K562 (cell line): ENCODE data around the gene HTRA3. TPM values are rescaled to one million over a fixed set of nuclear protein-coding genes. Genes with fewer than 3 reads are reported as not detected.

ENCODE experiments used
- ADNP ChIP-seq: fragments of 200-800 bp; sonication (Bioruptor generic); IDR thresholded peaks from 2 replicates; pipeline ENCODE4 v1.6.1; 2016; ENCODE audit warnings: missing genetic modification characterization, missing compliant biosample characterization
- CBFA2T3 ChIP-seq: fragments of 450-650 bp; IDR thresholded peaks from 2 replicates; pipeline ENCODE4 v1.6.1; 2017
- CC2D1A ChIP-seq: fragments of 450-650 bp; IDR thresholded peaks from 2 replicates; pipeline ENCODE4 v1.6.1; 2017; ENCODE audit warnings: mild to moderate bottlenecking
- ETV6 ChIP-seq, 3 experiments: fragments of 150-350 bp in 1 of 3; sonication (generic) in 1 of 3; formaldehyde crosslinking in 1 of 3; IDR thresholded peaks; 2 replicates each; pipeline versions ENCODE4 v1.6.1 to v1.8.0; 2014 to 2022; ENCODE audit warnings: borderline replicate concordance in 2 of 3, low read depth in 2 of 3, antibody characterized with exemption in 1 of 3, low read length in 1 of 3, mild to moderate bottlenecking in 1 of 3, missing genetic modification reagents in 1 of 3
- FOXM1 ChIP-seq, 2 experiments: fragments of 450-650 bp in 1 of 2; sonication (generic) in 1 of 2; formaldehyde crosslinking in 1 of 2; IDR thresholded peaks; 2 replicates each; pipeline versions ENCODE4 v1.6.1 to v1.9.0; 2017 to 2022; ENCODE audit warnings: low read depth in 2 of 2, mild to moderate bottlenecking in 2 of 2, missing genetic modification reagents in 1 of 2, moderate library complexity in 1 of 2
- HMG20B ChIP-seq: fragments of 250-450 bp; sonication (Bioruptor Pico); IDR thresholded peaks from 2 replicates; pipeline ENCODE4 v1.5.0; 2021; ENCODE audit warnings: mild to moderate bottlenecking
- KLF16 ChIP-seq: IDR thresholded peaks from 2 replicates; pipeline ENCODE4 v1.6.1; 2016; ENCODE audit warnings: antibody characterized with exemption
- MAFF ChIP-seq: IDR thresholded peaks from 2 replicates; pipeline ENCODE4 v1.6.1; 2012; ENCODE audit warnings: low read length, improper control_type of control experiment
- MED1 ChIP-seq: sonication (generic); formaldehyde crosslinking; IDR thresholded peaks from 2 replicates; pipeline ENCODE4 v1.8.1; 2023; ENCODE audit warnings: missing genetic modification reagents, borderline replicate concordance
- MNT ChIP-seq, 2 experiments: fragments of 450-650 bp; conservative IDR thresholded peaks; 2 replicates each; pipeline ENCODE4 v1.6.1; 2017; ENCODE audit warnings: mild to moderate bottlenecking in 2 of 2, moderate library complexity in 2 of 2
- PHB2 ChIP-seq: fragments of 450-650 bp; IDR thresholded peaks from 2 replicates; pipeline ENCODE4 v1.6.1; 2017; ENCODE audit warnings: low read depth
- PRMT5 ChIP-seq: sonication (generic); formaldehyde crosslinking; IDR thresholded peaks from 2 replicates; pipeline ENCODE4 v1.5.0; 2020; ENCODE audit warnings: missing genetic modification reagents
- RBFOX2 ChIP-seq: fragments of 200-400 bp; formaldehyde crosslinking; IDR thresholded peaks from 2 replicates; pipeline ENCODE4 v1.6.1; 2017; ENCODE audit warnings: low read depth, mild to moderate bottlenecking, low read length, moderate library complexity
- RBM14 ChIP-seq: fragments of 200-400 bp; formaldehyde crosslinking; IDR thresholded peaks from 2 replicates; pipeline ENCODE4 v1.6.1; 2018; ENCODE audit warnings: low read depth, mild to moderate bottlenecking, low read length, moderate library complexity, borderline replicate concordance; ENCODE audit not compliant: insufficient read depth
- RUNX1 ChIP-seq: sonication (generic); IDR thresholded peaks from 2 replicates; pipeline ENCODE4 v1.6.1; 2016; ENCODE audit warnings: antibody characterized with exemption, low read depth
- SPI1 ChIP-seq: IDR thresholded peaks from 2 replicates; pipeline ENCODE4 v1.6.1; 2011; ENCODE audit warnings: low read depth, low read length, control low read depth, borderline replicate concordance
- SREBF1 ChIP-seq: fragments of 150-350 bp; IDR thresholded peaks from 2 replicates; pipeline ENCODE4 v1.6.1; 2014; ENCODE audit warnings: antibody characterized with exemption, low read depth, low read length, borderline replicate concordance
- TBL1XR1 ChIP-seq, 2 experiments: IDR thresholded peaks; 2 replicates each; pipeline ENCODE4 v1.6.1; 2012; ENCODE audit warnings: improper control_type of control experiment in 2 of 2, low read length in 2 of 2, mild to moderate bottlenecking in 1 of 2
- TFAP4 ChIP-seq: sonication (generic); formaldehyde crosslinking; IDR thresholded peaks from 2 replicates; pipeline ENCODE4 v1.8.0; 2022; ENCODE audit warnings: missing genetic modification reagents, mild to moderate bottlenecking, moderate library complexity, borderline replicate concordance
- TRIM24 ChIP-seq, 2 experiments: fragments of 450-650 bp; IDR thresholded peaks; 2 replicates each; pipeline ENCODE4 v1.6.1; 2016
- ZBTB17 ChIP-seq: fragments of 450-650 bp; formaldehyde crosslinking; IDR thresholded peaks from 2 replicates; pipeline ENCODE4 v1.4.0; 2020; ENCODE audit warnings: mild to moderate bottlenecking
- ZEB2 ChIP-seq: fragments of 450-650 bp; IDR thresholded peaks from 2 replicates; pipeline ENCODE4 v1.6.1; 2016
- ZNF3 ChIP-seq: fragments of 250-450 bp; sonication (Bioruptor Pico); IDR thresholded peaks from 2 replicates; pipeline ENCODE4 v1.5.0; 2021; ENCODE audit warnings: mild to moderate bottlenecking, moderate library complexity
- ZNF589 ChIP-seq: fragments of 200-800 bp; sonication (Bioruptor generic); IDR thresholded peaks from 2 replicates; pipeline ENCODE4 v1.6.1; 2016; ENCODE audit warnings: low read depth, missing genetic modification characterization, missing compliant biosample characterization
- ZNF655 ChIP-seq: fragments of 250-450 bp; sonication (Bioruptor Pico); IDR thresholded peaks from 2 replicates; pipeline ENCODE4 v1.5.0; 2021
- polyA plus RNA-seq, 8 experiments: library from polyadenylated mRNA; depleted of rRNA in 4 of 8; stranded (reverse) in 5 of 8; unstranded in 3 of 8; fragments of >200 nt; fragmentation: Nextera tagmentation in 2 of 8; fragmentation: Illumina TruSeq in 1 of 8; extraction: Ambion mirVana in 2 of 8; extraction: Trizol in 1 of 8; gene quantifications; 2 replicates each; pipeline versions ENCODE4 v1.2.1 to v1.2.3, GENCODE V29; 2011 to 2014; ENCODE audit warnings: inconsistent platforms in 1 of 8, missing spikeins in 1 of 8
- total RNA-seq, 7 experiments: library from RNA; depleted of rRNA in 6 of 7; stranded (reverse); fragments of >200 nt in 6 of 7; fragmentation: Illumina TruSeq in 2 of 7; extraction: Trizol in 2 of 7; gene quantifications; 2 replicates each; pipeline versions ENCODE4 v1.2.1 to v1.2.3, GENCODE V29; 2011 to 2021; ENCODE audit warnings: low replicate concordance in 1 of 7

Gene HTRA3
- total and polyA plus RNA-seq, 9 of the 15 experiments (the other 6 are each of a cell fraction or from before 2014, with no cell fraction given) = 0.04 TPM; not detected in 8

- TF ChIP-seq ZNF655 = no peak
- 0 out of 2 replicates have a peak, but pooled peaks have one; percentile 49 for TF ChIP-seq ADNP (tag)
- peak; percentile 90 for TF ChIP-seq ZNF589
- no peak for TF ChIP-seq MED1 (CRISPR knock-in tag)
- TF ChIP-seq MAFF = peak; percentile 59; the same call in 1 of the 2 replicates
- no peak for TF ChIP-seq HMG20B (CRISPR knock-in tag)
- TF ChIP-seq RUNX1 = peak; percentile 69; the same call in 1 of the 2 replicates
- peak; percentile 92; the same call in 1 of the 2 replicates for TF ChIP-seq KLF16
- peak; percentile 95 for TF ChIP-seq SPI1
- TF ChIP-seq CBFA2T3 = peak; percentile 98
- peak; percentile 73 for TF ChIP-seq CC2D1A
- TF ChIP-seq SREBF1 = no peak
- peak; percentile 84 for TF ChIP-seq PHB2
- no peak for TF ChIP-seq PRMT5
- peak in 1 of 2 experiments; percentile 73; a peak in 3 of 4 replicates for TF ChIP-seq ETV6 (IDR thresholded peaks at IDR 0.05; ENCODE audit: borderline replicate concordance in 1 of 2, low read depth in 2 of 2, low read length in 1 of 2)
- no peak for TF ChIP-seq ETV6 (CRISPR knock-in tag; IDR thresholded peaks at IDR 0.05; ENCODE audit: borderline replicate concordance)
- 0 out of 2 replicates have a peak, but pooled peaks have one; percentile 61 for TF ChIP-seq ZBTB17
- peak in 1 of 2 experiments; percentile 84; a peak in 2 of 4 replicates for TF ChIP-seq TBL1XR1 (IDR thresholded peaks at IDR 0.05; ENCODE audit: low read length in 2 of 2)
- TF ChIP-seq RBFOX2 = no peak
- TF ChIP-seq ZNF3 (CRISPR knock-in tag) = no peak
- TF ChIP-seq FOXM1 (IDR thresholded peaks at IDR 0.05; ENCODE audit: low read depth) = peak; percentile 89
- no peak for TF ChIP-seq FOXM1 (CRISPR knock-in tag; IDR thresholded peaks at IDR 0.05; ENCODE audit: low read depth)
- TF ChIP-seq ZEB2 = peak; percentile 56
- 0 out of 4 replicates have a peak, but pooled peaks of 1 of the 2 experiments have one; percentile 57 for TF ChIP-seq MNT (conservative IDR thresholded peaks at IDR 0.05)
- peak; percentile 99 for TF ChIP-seq TRIM24 (IDR thresholded peaks at IDR 0.05)
- peak; percentile 77 for TF ChIP-seq TFAP4 (CRISPR knock-in tag)
- no peak for TF ChIP-seq RBM14
These were observed 67.0 kb downstream of the HTRA3 start (continued) for GRCh38 chr4:8336412-8337075.
